GM12878 (cell line): Measurements from ENCODE around the gene LMBRD1. TPM values are rescaled to one million over a fixed set of nuclear protein-coding genes. Genes with fewer than 3 reads are reported as not detected.
A peak's percentile ranks its signal among the peaks of the same experiment; 100 is the strongest.

Experiments
- ATAC-seq: fragments of 200-7000 bp; cut with Tn5 transposase; 3 replicates; pipeline ENCODE4 v1.9.1; 2020; ENCODE audit warnings: mild to moderate bottlenecking, moderate library complexity
- BruUV-seq: library from RNA; stranded (reverse); fragments of 400-500 nt; replicated peaks from 2 replicates; lab custom pipeline; 2021; lab: Mats Ljungman, UMichigan
- CTCF ChIA-PET: fragments of 300-600 bp; sonication (Branson Sonifier 250); formaldehyde crosslinking; extraction: SDS; loops from one replicate; lab custom pipeline; 2021; ENCODE audit warnings: inconsistent platforms; lab: Yijun Ruan, JAX
- POLR2A ChIA-PET: fragments of 350-600 bp; formaldehyde crosslinking; extraction: SDS; loops from one replicate; lab custom pipeline; 2021; ENCODE audit warnings: inconsistent platforms; lab: Charles Lee
- RAD21 ChIA-PET: fragments of 300-600 bp; sonication (Branson Sonifier 250); formaldehyde crosslinking; loops from one replicate; lab custom pipeline; 2023; ENCODE audit warnings: antibody characterized with exemption; ENCODE audit not compliant: unreplicated experiment; lab: Charles Lee
- SMC1A ChIA-PET: fragments of 300-600 bp; sonication (Branson Sonifier 250); formaldehyde crosslinking; loops from one replicate; lab custom pipeline; 2023; ENCODE audit not compliant: unreplicated experiment, uncharacterized antibody; lab: Charles Lee
- DNase-seq: peaks from one replicate; pipeline ENCODE4 v3.0.0-alpha.2; 2011; ENCODE audit warnings: low read depth, low spot score
- FAIRE-seq: peaks from 3 replicates; lab custom pipeline; 2011; peaks lifted over from hg19 to GRCh38; lab: Jason Lieb, UNC
- H2AFZ ChIP-seq: 2 replicates; pipeline ENCODE4 v1.6.0; 2011; ENCODE audit warnings: low read depth, low read length, control low read depth; ENCODE audit not compliant: control insufficient read depth
- H3K27ac ChIP-seq: 2 replicates; pipeline ENCODE4 v1.5.1; 2011; ENCODE audit warnings: control low read depth; ENCODE audit not compliant: control insufficient read depth, insufficient read depth
- H3K27me3 ChIP-seq, 2 experiments: replicated peaks in 1 of 2; 2 replicates each; pipeline versions ENCODE4 v1.6.0 to v1.6.1; 2011; ENCODE audit warnings: low read length in 1 of 2; ENCODE audit not compliant: control insufficient read depth in 2 of 2, insufficient read depth in 2 of 2
- H3K36me3 ChIP-seq, 2 experiments: 2 replicates each; pipeline ENCODE4 v1.5.1; 2011; ENCODE audit warnings: low read length in 1 of 2; ENCODE audit not compliant: control insufficient read depth in 2 of 2, insufficient read depth in 2 of 2
- H3K4me1 ChIP-seq: 2 replicates; pipeline ENCODE4 v1.6.1; 2011; ENCODE audit warnings: mild to moderate bottlenecking, low read length, moderate library complexity, mixed read lengths; ENCODE audit not compliant: control insufficient read depth, insufficient read depth
- H3K4me2 ChIP-seq: 2 replicates; pipeline ENCODE4 v1.6.0; 2011; ENCODE audit warnings: control low read depth; ENCODE audit not compliant: control insufficient read depth, insufficient read depth
- H3K4me3 ChIP-seq: fragments of 200-600 bp; sonication (generic); 2 replicates; pipeline ENCODE4 v1.5.1; 2016
- H3K79me2 ChIP-seq: 2 replicates; pipeline ENCODE4 v1.6.0; 2011; ENCODE audit warnings: low read length; ENCODE audit not compliant: control insufficient read depth, insufficient read depth
- H3K9ac ChIP-seq: 2 replicates; pipeline ENCODE4 v1.8.0; 2011; ENCODE audit warnings: low read length, control low read depth, mixed read lengths; ENCODE audit not compliant: control insufficient read depth, insufficient read depth
- H3K9me3 ChIP-seq: replicated peaks from 3 replicates; pipeline ENCODE4 v1.5.1; 2011; ENCODE audit warnings: mild to moderate bottlenecking, low read length; ENCODE audit not compliant: control insufficient read depth, insufficient read depth
- H4K20me1 ChIP-seq: 2 replicates; pipeline ENCODE4 v1.6.0; 2011; ENCODE audit not compliant: control insufficient read depth, insufficient read depth
- BMI1 ChIP-seq: fragments of 450-650 bp; IDR thresholded peaks from 2 replicates; pipeline ENCODE4 v1.6.1; 2016; ENCODE audit warnings: mild to moderate bottlenecking, moderate library complexity, borderline replicate concordance
- HDGF ChIP-seq: fragments of 450-650 bp; IDR thresholded peaks from 2 replicates; pipeline ENCODE4 v1.6.1; 2016; ENCODE audit warnings: antibody characterized with exemption
- IRF4 ChIP-seq: IDR thresholded peaks from 2 replicates; pipeline ENCODE4 v1.6.1; 2011; ENCODE audit warnings: low read depth, low read length
- MXI1 ChIP-seq: fragments of 150-350 bp; IDR thresholded peaks from 2 replicates; pipeline ENCODE4 v1.6.1; 2011; ENCODE audit warnings: low read depth, mild to moderate bottlenecking, inconsistent platforms, low read length, improper control_type of control experiment
- MYC ChIP-seq: IDR thresholded peaks from 2 replicates; pipeline ENCODE4 v1.6.1; 2011; ENCODE audit warnings: mild to moderate bottlenecking, low read length, moderate library complexity, inconsistent platforms; ENCODE audit not compliant: insufficient read depth, insufficient replicate concordance, insufficient read length, severe bottlenecking
- NFIC ChIP-seq: IDR thresholded peaks from 2 replicates; pipeline ENCODE4 v1.6.1; 2012; ENCODE audit warnings: low read depth, mild to moderate bottlenecking, inconsistent platforms, low read length, moderate library complexity
- RAD21 ChIP-seq: IDR thresholded peaks from 2 replicates; pipeline ENCODE4 v1.6.1; 2011; ENCODE audit warnings: mild to moderate bottlenecking, low read depth, low read length, moderate library complexity; ENCODE audit not compliant: insufficient read depth
- SIX5 ChIP-seq: IDR thresholded peaks from 2 replicates; pipeline ENCODE4 v1.6.1; 2011; ENCODE audit warnings: mild to moderate bottlenecking, low read depth, low read length, moderate library complexity; ENCODE audit not compliant: severe bottlenecking
- TARDBP ChIP-seq: IDR thresholded peaks from 2 replicates; pipeline ENCODE4 v1.6.1; 2016; ENCODE audit warnings: borderline replicate concordance
- WGBS: methylation state at CpG from one replicate; pipeline ENCODE4 v1.1.6; 2016; ENCODE audit warnings: low lambda C conversion rate; ENCODE audit not compliant: insufficient replicate concordance, insufficient coverage; ENCODE audit errors: missing lambda C conversion rate; 5-methylcytosine and 5-hydroxymethylcytosine counted together
- in situ Hi-C: fragments of 300-500 bp; cut with MboI; formaldehyde crosslinking; loops from 9 replicates; pipeline ENCODE4 v1.14.3; 2018; ENCODE audit warnings: mixed read lengths
- intact Hi-C: fragments of 100-400 bp; cut with micrococcal nuclease; formaldehyde crosslinking; loops from one replicate; pipeline ENCODE4 v1.14.2; 2022; ENCODE audit not compliant: unreplicated experiment
- polyA plus RNA-seq, 11 experiments: library from polyadenylated mRNA; depleted of rRNA in 4 of 11; unstranded in 6 of 11; stranded (reverse) in 5 of 11; fragments of >200 nt; fragmentation: Nextera tagmentation in 4 of 11; fragmentation: Illumina TruSeq in 1 of 11; extraction: Ambion mirVana in 4 of 11; extraction: Trizol in 1 of 11; gene quantifications; 1 replicate in 1 of 11; 2 replicates in 10 of 11; pipeline versions ENCODE4 v1.2.1 to v1.2.3, GENCODE V29; 2011 to 2016; ENCODE audit warnings: inconsistent platforms in 2 of 11, missing spikeins in 2 of 11, low read depth in 1 of 11
- total RNA-seq, 4 experiments: library from RNA; depleted of rRNA in 3 of 4; stranded (reverse); fragments of >200 nt in 3 of 4; fragmentation: Illumina TruSeq in 1 of 4; extraction: Trizol in 1 of 4; gene quantifications; 2 replicates each; pipeline versions ENCODE4 v1.2.1 to v1.2.3, GENCODE V29; 2013 to 2021
- TF ChIP-seq, protein P1 (sequence below): fragments of 450-650 bp; IDR thresholded peaks from 2 replicates; pipeline ENCODE4 v1.6.1; 2017; ENCODE audit warnings: mild to moderate bottlenecking, low read depth, inconsistent platforms; ENCODE audit not compliant: poor library complexity, severe bottlenecking
- TF ChIP-seq, protein P2 (sequence below): IDR thresholded peaks from 2 replicates; pipeline ENCODE4 v1.6.1; 2012; ENCODE audit warnings: low read depth, low read length, improper control_type of control experiment
- TF ChIP-seq, protein P3 (sequence below): IDR thresholded peaks from 2 replicates; pipeline ENCODE4 v1.6.1; 2011; ENCODE audit warnings: low read depth, mild to moderate bottlenecking, low read length, moderate library complexity, borderline replicate concordance; ENCODE audit errors: extremely low read depth

Gene LMBRD1
- total and polyA plus RNA-seq, 10 of the 15 experiments (the other 5 are each of a cell fraction or from before 2014, with no cell fraction given): 20.0 to 82.1 (median 27.2) TPM

DNA sequence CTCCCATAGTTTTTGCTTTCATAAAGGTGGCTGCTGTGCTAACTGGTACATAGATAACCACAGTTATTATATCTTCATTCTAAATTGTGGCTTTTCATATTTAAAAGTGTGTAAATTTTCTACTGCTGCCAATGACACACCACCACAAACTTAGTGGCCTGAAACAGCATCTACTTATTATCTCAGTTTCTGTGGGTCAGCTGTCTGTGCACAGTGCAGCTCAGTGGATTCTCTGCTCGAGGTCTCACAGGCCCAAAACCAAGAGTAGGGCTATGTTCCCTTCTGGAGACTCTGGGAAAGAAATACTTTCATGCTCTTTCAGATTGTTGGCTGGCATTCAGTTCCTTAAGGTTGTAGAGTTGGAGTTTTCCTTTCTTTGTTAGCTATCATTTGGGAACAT is 90.1 kb downstream of the LMBRD1 start:
- DNase-seq (no peak), ATAC-seq (peak; percentile 44), FAIRE-seq (no peak)
- H3K36me3 ChIP-seq: peaks cover 0 to 6% of the 10 kb centered on the region in 2 experiments; a peak in 3 of 4 replicates
- CTCF ChIA-PET: no interaction called here
- no peaks in the 10 kb centered on the region for H3K4me1 ChIP-seq
- SMC1A ChIA-PET: interaction anchor here (0.8 to 0.9 kb wide), 2 partner anchors 19 kb away, joined by 3 read pairs; no protein-coding TSS in a partner anchor
- no TSS peak for BruUV-seq
- no peak overlapping the region for H2AFZ ChIP-seq
- no peak overlapping the region for H3K27ac ChIP-seq
- H3K4me3 ChIP-seq: no peak overlapping the region
- no peak overlapping the region for H3K9ac ChIP-seq
- in situ Hi-C loops (no loop called here), intact Hi-C loops (no loop called here)
- H3K27me3 ChIP-seq: no peaks in the 10 kb centered on the region
- H4K20me1 ChIP-seq: no peaks in the 10 kb centered on the region
- H3K4me2 ChIP-seq: no peak overlapping the region
- RAD21 ChIA-PET: no interaction called here
- TF ChIP-seq, protein P1, sequence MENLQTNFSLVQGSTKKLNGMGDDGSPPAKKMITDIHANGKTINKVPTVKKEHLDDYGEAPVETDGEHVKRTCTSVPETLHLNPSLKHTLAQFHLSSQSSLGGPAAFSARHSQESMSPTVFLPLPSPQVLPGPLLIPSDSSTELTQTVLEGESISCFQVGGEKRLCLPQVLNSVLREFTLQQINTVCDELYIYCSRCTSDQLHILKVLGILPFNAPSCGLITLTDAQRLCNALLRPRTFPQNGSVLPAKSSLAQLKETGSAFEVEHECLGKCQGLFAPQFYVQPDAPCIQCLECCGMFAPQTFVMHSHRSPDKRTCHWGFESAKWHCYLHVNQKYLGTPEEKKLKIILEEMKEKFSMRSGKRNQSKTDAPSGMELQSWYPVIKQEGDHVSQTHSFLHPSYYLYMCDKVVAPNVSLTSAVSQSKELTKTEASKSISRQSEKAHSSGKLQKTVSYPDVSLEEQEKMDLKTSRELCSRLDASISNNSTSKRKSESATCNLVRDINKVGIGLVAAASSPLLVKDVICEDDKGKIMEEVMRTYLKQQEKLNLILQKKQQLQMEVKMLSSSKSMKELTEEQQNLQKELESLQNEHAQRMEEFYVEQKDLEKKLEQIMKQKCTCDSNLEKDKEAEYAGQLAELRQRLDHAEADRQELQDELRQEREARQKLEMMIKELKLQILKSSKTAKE: no peak
- TF ChIP-seq BMI1: no peak
- no peak for TF ChIP-seq NFIC
- no peak for TF ChIP-seq RAD21
- TF ChIP-seq MYC: no peak
- TF ChIP-seq, protein P2, sequence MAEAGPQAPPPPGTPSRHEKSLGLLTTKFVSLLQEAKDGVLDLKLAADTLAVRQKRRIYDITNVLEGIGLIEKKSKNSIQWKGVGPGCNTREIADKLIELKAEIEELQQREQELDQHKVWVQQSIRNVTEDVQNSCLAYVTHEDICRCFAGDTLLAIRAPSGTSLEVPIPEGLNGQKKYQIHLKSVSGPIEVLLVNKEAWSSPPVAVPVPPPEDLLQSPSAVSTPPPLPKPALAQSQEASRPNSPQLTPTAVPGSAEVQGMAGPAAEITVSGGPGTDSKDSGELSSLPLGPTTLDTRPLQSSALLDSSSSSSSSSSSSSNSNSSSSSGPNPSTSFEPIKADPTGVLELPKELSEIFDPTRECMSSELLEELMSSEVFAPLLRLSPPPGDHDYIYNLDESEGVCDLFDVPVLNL: no peak
- TF ChIP-seq, protein P3, sequence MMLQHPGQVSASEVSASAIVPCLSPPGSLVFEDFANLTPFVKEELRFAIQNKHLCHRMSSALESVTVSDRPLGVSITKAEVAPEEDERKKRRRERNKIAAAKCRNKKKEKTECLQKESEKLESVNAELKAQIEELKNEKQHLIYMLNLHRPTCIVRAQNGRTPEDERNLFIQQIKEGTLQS: no peak
- TF ChIP-seq SIX5: no peak
- no peak for TF ChIP-seq IRF4
- no peak for TF ChIP-seq HDGF
- TF ChIP-seq MXI1: no peak
- no peak for TF ChIP-seq TARDBP
- H3K79me2 ChIP-seq: no peaks in the 10 kb centered on the region
- POLR2A ChIA-PET: no interaction called here
- WGBS: 89% methylated on average over 1 of the region's 1 CpG
- no peaks in the 10 kb centered on the region for H3K9me3 ChIP-seq
